Ovary (tissue), 9 donors: Measurements from ENCODE around the gene PIEZO1. TPM values are rescaled to one million over a fixed set of nuclear protein-coding genes. Genes with fewer than 3 reads are reported as not detected.

Experiments
- DNase-seq, 5 donors: peaks; one replicate each; pipeline ENCODE4 v3.0.0-alpha.2; 2019 to 2020
- H3K27ac ChIP-seq, 2 donors: fragments of 200-600 bp; one replicate each; pipeline versions ENCODE4 v1.5.1 to v1.8.0; 2019 to 2022
- H3K27me3 ChIP-seq: fragments of 200-600 bp; one replicate; pipeline ENCODE4 v1.8.0; 2022
- H3K36me3 ChIP-seq: fragments of 200-600 bp; sonication (generic); one replicate; pipeline ENCODE4 v1.5.1; 2019
- H3K4me1 ChIP-seq: one replicate; pipeline ENCODE4 v1.8.1; 2013; ENCODE audit warnings: mild to moderate bottlenecking, moderate library complexity; ENCODE audit not compliant: insufficient read depth
- H3K4me3 ChIP-seq: fragments of 200-600 bp; sonication (generic); one replicate; pipeline ENCODE4 v1.5.1; 2017
- H3K9me3 ChIP-seq, 2 donors: fragments of 200-600 bp in 1 of 2; sonication (generic) in 1 of 2; one replicate each; pipeline versions ENCODE4 v1.5.1 to v1.8.1; 2013 to 2019; ENCODE audit warnings: mild to moderate bottlenecking in 1 of 2, moderate library complexity in 1 of 2
- EP300 ChIP-seq: sonication (generic); formaldehyde crosslinking; IDR thresholded peaks from one replicate; pipeline ENCODE4 v1.6.1; 2017; ENCODE audit warnings: antibody characterized with exemption
- POLR2A ChIP-seq: fragments of 450-650 bp; IDR thresholded peaks from one replicate; pipeline ENCODE4 v1.6.1; 2017; ENCODE audit warnings: antibody characterized with exemption, mild to moderate bottlenecking, moderate library complexity
- WGBS, 3 donors: extraction: QIAGEN DNeasy Blood & Tissue Kit in 1 of 3; methylation state at CpG; one replicate each; pipeline versions ENCODE4 v1.1.5 to v1.1.7; 2013 to 2017; 5-methylcytosine and 5-hydroxymethylcytosine counted together
- intact Hi-C, 4 donors: fragments of 100-400 bp; cut with DNase I; formaldehyde crosslinking; loops; one replicate each; pipeline versions ENCODE4 v1.11.0 to v1.15.1; 2022 to 2023
- polyA plus RNA-seq, 2 donors: library from polyadenylated mRNA; stranded (reverse); fragments of 200-250 nt in 1 of 2; fragments of 350-450 nt in 1 of 2; fragmentation: Illumina TruSeq in 1 of 2; extraction: RNeasy Lipid Tissue Mini Kit (QIAGEN cat#74804) in 1 of 2; gene quantifications; one replicate each; pipeline ENCODE4 v1.2.3, GENCODE V29; 2013 to 2014
- total RNA-seq, 7 donors: library from RNA; depleted of rRNA in 2 of 7; stranded (reverse); fragments of >200 nt in 2 of 7; fragmentation: NEBNext Ultra II Directional in 3 of 7; extraction: Animal tissue kit (Norgen Biotek cat#: 25700) in 3 of 7; gene quantifications; one replicate each; pipeline versions ENCODE4 v1.1.0 to v1.2.4, GENCODE V29; 2016 to 2023
- TF ChIP-seq, protein P1 (sequence below), 3 donors: fragments of 450-650 bp in 2 of 3; fragments of 200-600 bp in 1 of 3; IDR thresholded peaks; one replicate each; pipeline versions ENCODE4 v1.5.1 to v1.8.0; 2016 to 2022; ENCODE audit warnings: antibody characterized with exemption in 3 of 3, mild to moderate bottlenecking in 1 of 3
- donor health status: DM: no; HTN: no; CAD: no; lungs with moderate emphysema.
- donor health status: DM: no; HTN: no; CAD: no.
- donor health status: Bipolar disorder and iron deficiency.
- donor health status: DM: yes; HTN: yes; CAD: no.
- donor health status: DM: no; HTN: no; CAD: no.
- donor health status: DM: yes; HTN: yes; CAD: no.

PIEZO1 gene
- total and polyA plus RNA-seq, 9 donors, result 13.0 to 93.5 (median 49.1) TPM

- WGBS, 3 donors, result 83 to 86% (median 85%) methylated on average over 41 to 42 of the region's 42 CpGs
- Histone ChIP-seq H3K4me1 (no peaks in the 10 kb centered on the region), H3K27me3 (no peaks in the 10 kb centered on the region), H3K36me3 (no peaks in the 10 kb centered on the region), H3K4me3 (no peak overlapping the region), H3K9me3 (no peaks in the 10 kb centered on the region), H3K27ac (no peak overlapping the region)
- TF ChIP-seq, protein P1, sequence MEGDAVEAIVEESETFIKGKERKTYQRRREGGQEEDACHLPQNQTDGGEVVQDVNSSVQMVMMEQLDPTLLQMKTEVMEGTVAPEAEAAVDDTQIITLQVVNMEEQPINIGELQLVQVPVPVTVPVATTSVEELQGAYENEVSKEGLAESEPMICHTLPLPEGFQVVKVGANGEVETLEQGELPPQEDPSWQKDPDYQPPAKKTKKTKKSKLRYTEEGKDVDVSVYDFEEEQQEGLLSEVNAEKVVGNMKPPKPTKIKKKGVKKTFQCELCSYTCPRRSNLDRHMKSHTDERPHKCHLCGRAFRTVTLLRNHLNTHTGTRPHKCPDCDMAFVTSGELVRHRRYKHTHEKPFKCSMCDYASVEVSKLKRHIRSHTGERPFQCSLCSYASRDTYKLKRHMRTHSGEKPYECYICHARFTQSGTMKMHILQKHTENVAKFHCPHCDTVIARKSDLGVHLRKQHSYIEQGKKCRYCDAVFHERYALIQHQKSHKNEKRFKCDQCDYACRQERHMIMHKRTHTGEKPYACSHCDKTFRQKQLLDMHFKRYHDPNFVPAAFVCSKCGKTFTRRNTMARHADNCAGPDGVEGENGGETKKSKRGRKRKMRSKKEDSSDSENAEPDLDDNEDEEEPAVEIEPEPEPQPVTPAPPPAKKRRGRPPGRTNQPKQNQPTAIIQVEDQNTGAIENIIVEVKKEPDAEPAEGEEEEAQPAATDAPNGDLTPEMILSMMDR (IDR thresholded peaks at IDR 0.05), result no peak
- no peak for TF ChIP-seq POLR2A
- TF ChIP-seq EP300, result no peak
- intact Hi-C loops, result no loop called here
- DNase-seq, result no peak
Measured at GRCh38 chr16:88714420-88715302, 70.4 kb downstream of the PIEZO1 start.

GRCh38 chr16:88713568-88714419 lies 71.2 kb downstream of the PIEZO1 start:
- 84 to 86% (median 85%) methylated on average over 25 to 30 of the region's 30 CpGs for WGBS, 3 donors
- no peak overlapping the region for H3K27ac ChIP-seq
- no peaks in the 10 kb centered on the region for H3K9me3 ChIP-seq
- no peak for DNase-seq
- no peaks in the 10 kb centered on the region for H3K36me3 ChIP-seq
- no peaks in the 10 kb centered on the region for H3K4me1 ChIP-seq
- H3K27me3 ChIP-seq, result no peaks in the 10 kb centered on the region
- H3K4me3 ChIP-seq, result no peak overlapping the region
- TF ChIP-seq EP300, result no peak
- TF ChIP-seq POLR2A, result no peak
- TF ChIP-seq, protein P1 (IDR thresholded peaks at IDR 0.05), result no peak
- intact Hi-C loops, result no loop called here

DNA sequence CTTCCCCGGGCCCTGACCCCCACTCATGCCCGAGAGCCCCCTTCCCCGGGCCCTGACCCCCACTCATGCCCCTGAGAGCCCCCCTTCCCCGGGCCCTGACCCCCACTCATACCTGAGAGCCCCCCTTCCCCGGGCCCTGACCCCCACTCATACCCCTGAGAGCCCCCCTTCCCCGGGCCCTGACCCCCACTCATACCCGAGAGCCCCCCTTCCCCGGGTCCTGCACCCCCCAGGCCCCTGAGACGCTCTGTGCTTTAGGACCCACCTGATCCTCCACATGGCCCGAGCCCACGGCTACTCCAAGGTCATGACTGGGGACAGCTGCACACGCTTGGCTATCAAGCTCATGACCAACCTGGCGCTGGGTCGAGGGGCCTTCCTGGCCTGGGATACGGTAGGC lies 72.0 kb downstream of the PIEZO1 start:
- WGBS, 3 donors, result 75 to 80% (median 75%) methylated on average over 1 to 15 of the region's 15 CpGs
- Histone ChIP-seq H3K4me1 (no peaks in the 10 kb centered on the region), H3K4me3 (no peak overlapping the region), H3K36me3 (no peaks in the 10 kb centered on the region), H3K9me3 (no peaks in the 10 kb centered on the region), H3K27ac (no peak overlapping the region), H3K27me3 (no peaks in the 10 kb centered on the region)
- no peak for DNase-seq
- TF ChIP-seq, protein P1 (IDR thresholded peaks at IDR 0.05), result no peak
- TF ChIP-seq EP300, result no peak
- TF ChIP-seq POLR2A, result no peak
- intact Hi-C loops, result no loop called here

GRCh38 chr16:88712362-88712979 lies 72.5 kb downstream of the PIEZO1 start:
- DNase-seq, result no peak
- Histone ChIP-seq H3K36me3 (no peaks in the 10 kb centered on the region), H3K27me3 (no peaks in the 10 kb centered on the region), H3K27ac (no peak overlapping the region), H3K9me3 (no peaks in the 10 kb centered on the region), H3K4me3 (no peak overlapping the region), H3K4me1 (no peaks in the 10 kb centered on the region)
- TF ChIP-seq, protein P1 (IDR thresholded peaks at IDR 0.05), result no peak
- TF ChIP-seq EP300, result no peak
- no peak for TF ChIP-seq POLR2A
- WGBS, 3 donors, result 76 to 82% (median 77%) methylated on average over 13 to 25 of the region's 25 CpGs
- intact Hi-C loops, result no loop called here
